COLO668 (cell line): ENCODE results near the gene SPDYE8.
"Not testable (repeated sequence)": the region's sequence is repeated elsewhere in the genome, so short reads cannot be mapped to it uniquely, and the experiment has no call there.

Experiments used
- DNase-seq: peaks from one replicate; lab custom pipeline; 2025; ENCODE audit not compliant: unreplicated experiment; lab: John Stamatoyannopoulos, UW

SPDYE8 gene

DNA sequence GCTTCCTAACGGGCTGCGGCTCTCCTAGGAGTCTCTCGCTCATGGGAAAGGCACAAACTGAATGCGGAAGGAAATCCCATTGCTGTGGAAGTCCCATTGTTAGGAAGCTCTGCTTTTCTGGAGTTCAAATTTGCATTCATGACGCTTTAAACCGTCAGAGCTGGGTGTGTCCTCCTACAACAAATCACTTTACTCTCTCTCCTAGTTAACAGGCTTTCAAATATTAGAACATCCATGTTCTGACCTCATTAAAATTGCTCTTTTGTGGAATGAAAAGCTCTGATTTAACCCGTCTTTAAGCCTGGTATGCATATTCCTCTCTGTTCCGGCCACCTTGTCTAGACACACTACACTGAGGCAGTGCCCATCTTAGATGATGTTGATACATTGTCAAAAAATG is at the start of gene SPDYE8:
Gene SPDYE8, minus strand, starts transcription at position 101 of the 400 bp plus-strand sequence. CDS start 1,800 bp downstream, outside the sequence.
- DNase-seq, result not testable (repeated sequence)

- not testable (repeated sequence) for DNase-seq
These were observed 28.2 kb upstream of the SPDYE8 start, which contains the start of gene SPDYE11 for GRCh38 chr7:73057811-73058210. SPDYE11 (minus strand) TSS chr7:73057911; CDS start chr7:73056111, 1,800 bp downstream.

DNA sequence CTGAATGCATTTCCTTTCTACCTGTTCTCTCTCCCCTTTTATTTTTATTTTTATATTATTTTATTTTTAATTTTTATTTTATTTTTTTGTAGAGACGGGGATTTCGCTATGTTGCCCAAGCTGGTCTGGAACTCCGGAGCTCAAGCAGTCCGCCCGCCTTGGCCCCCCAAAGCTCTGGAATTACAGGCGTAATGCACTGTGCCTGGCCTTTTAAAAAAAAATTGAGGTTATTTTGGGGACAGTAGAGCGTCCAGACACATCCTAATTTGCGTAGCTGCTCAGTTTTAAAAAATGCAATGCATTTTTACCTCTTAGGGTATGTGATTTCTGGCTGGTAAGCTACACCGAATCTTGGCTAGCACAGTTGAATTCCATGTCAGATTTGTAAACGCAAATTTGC is 23.1 kb downstream of the SPDYE8 start:
- not testable (repeated sequence) for DNase-seq

- DNase-seq, result not testable (repeated sequence)
These were observed 23.7 kb downstream of the SPDYE8 start for GRCh38 chr7:73005693-73006447.

- DNase-seq, result not testable (repeated sequence)
These were observed 24.2 kb downstream of the SPDYE8 start for GRCh38 chr7:73005356-73005692.

GRCh38 chr7:72997887-72998468 is 31.6 kb downstream of the SPDYE8 start:
- DNase-seq, result not testable (repeated sequence)

DNA sequence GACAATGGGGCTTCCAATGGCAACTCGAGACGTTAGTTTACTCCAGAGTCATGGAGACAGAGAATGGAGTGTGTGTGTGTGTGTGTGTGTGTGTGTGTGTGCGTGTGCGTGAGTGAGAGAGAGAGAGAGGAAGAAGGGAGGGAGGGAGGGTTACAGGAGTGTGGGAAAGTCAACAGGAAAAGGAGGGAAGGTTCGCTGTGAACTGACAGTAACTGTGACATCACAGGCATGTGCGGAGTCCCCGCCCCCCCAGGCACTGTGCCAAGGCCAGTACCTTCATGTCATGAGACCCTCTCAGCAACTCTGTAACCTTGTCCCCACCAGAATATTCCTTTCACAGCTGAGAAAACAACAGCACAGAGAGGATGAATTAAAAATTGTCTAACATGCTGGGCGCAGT is 32.1 kb downstream of the SPDYE8 start:
- not testable (repeated sequence) for DNase-seq

GRCh38 chr7:72995484-72995883 is 34.1 kb downstream of the SPDYE8 start:
- not testable (repeated sequence) for DNase-seq

- DNase-seq, result not testable (repeated sequence)
These were observed 39.2 kb downstream of the SPDYE8 start for GRCh38 chr7:72990146-72990913.

DNA sequence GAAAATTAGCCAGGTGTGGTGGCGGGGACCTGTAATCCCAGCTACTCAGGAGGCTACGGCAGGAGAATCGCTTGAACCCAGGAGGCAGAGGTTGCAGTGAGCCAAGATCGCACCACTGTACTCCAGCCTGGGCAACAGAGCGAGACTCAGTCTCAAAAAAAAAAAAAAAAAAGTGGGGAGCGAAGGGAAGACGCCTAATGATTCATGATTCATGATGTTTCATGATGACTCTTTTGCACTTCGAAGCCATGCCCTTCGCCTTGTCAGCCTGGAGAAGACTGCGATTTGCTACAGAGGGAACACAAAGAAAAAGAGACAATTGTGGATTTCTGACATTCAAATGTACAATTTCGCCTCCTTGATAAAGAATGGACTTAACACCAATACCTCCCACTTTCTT is 47.5 kb downstream of the SPDYE8 start:
- DNase-seq, result not testable (repeated sequence)

DNA sequence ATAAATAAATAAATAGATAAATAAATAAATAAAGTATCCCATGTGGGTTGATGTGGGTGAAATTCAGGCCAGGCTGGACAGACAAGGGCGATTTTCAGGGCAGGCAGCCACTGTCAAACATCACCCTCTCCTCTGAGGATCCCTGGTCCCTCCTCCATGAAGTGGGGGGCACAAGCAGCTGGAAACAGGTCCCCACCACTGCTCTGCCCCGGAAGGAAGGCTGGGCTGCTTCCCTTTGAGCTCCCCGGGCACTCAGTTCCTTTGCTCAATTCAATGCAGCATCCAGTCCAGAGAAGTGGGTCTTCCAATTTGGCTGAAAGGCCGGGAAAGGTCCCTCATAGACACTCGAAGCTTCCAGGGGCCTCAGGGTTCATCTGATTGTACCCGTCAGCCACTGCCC is 49.2 kb downstream of the SPDYE8 start:
- DNase-seq, result not testable (repeated sequence)

GRCh38 chr7:72976434-72976833 is 53.1 kb downstream of the SPDYE8 start:
- DNase-seq, result not testable (repeated sequence)

GRCh38 chr7:72975656-72976286 is 53.8 kb downstream of the SPDYE8 start:
- not testable (repeated sequence) for DNase-seq

DNA sequence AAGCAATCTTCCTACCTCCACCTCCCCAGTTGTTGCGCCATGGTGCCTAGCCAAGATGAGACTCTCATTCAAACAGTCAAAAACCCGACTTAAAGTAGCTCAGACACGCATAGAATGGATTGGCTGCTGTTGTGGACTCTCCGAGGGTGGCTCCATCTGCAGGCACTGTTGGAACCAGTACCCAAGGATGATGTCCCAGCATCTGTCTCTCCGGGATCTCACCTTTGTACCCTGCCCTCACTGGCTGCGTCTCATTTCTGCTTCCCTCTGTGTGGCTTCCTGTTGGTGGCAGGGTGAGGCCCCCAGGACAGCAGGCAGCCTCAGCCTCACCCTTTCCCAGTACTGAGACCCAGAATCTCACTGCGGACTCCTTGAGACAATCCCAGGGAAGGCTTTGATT is 54.8 kb downstream of the SPDYE8 start:
- not testable (repeated sequence) for DNase-seq

DNA sequence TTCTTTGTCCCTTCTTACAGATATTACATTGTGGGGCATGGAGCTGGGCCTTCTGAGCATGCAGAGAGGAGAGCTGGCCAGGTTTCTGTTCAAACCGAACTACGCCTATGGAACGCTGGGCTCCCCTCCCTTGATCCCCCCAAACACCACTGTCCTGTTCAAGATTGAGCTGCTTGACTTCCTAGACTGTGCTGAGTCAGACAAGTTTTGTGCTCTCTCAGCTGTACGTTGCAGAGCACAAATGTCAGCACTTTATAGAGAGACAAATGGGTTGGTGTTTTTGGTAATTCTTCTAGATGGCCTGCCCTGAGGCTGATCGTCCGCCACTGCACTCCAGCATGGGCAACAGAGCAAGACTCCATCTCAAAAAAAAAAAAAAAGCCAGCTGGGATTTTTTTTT is 58.1 kb downstream of the SPDYE8 start:
- not testable (repeated sequence) for DNase-seq
